Measurements from ENCODE around the gene CYP20A1. TPM values are rescaled to one million over a fixed set of nuclear protein-coding genes. Genes with fewer than 3 reads are reported as not detected.
"Not testable (repeated sequence)": the region's sequence is repeated elsewhere in the genome, so short reads cannot be mapped to it uniquely, and the experiment has no call there.

Gene CYP20A1
- total RNA-seq, 4 donors from 2014 or later, result 27.5 to 36.5 (median 31.9) TPM

GRCh38 chr2:203246646-203247045, 7.8 kb downstream of the CYP20A1 start:
- no peak for DNase-seq (ENCODE audit: low spot score)
- ATAC-seq (ENCODE audit: low FRiP score), result no peak
- TF ChIP-seq CTCF (IDR thresholded peaks at IDR 0.05), result no peak

DNA sequence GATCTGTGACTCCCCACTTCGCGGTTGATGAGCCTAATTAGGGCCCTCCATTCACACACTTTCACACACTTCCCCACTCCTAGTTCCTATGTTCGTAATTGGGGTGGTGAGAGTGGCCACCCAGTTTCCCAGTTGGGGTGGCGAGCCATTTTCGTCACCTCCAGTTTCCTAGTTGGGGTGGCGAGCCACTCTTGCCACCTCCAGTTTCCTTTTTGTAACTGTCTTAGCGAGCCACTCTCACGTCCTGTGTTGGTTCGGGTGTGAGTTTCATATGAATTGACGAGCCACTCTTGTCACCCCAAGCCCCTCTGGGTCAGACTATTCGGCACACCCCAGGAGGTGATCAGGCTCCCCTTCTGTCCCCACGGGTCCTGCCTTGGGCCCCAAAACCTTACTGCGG, 14.0 kb downstream of the CYP20A1 start:
- DNase-seq (ENCODE audit: low spot score) (no peak), ATAC-seq (ENCODE audit: low FRiP score) (no peak)
- no peak for TF ChIP-seq CTCF (IDR thresholded peaks at IDR 0.05)

- DNase-seq (ENCODE audit: low spot score); ATAC-seq (ENCODE audit: low FRiP score): not testable (repeated sequence)
Measured at GRCh38 chr2:203253422-203254095, 14.7 kb downstream of the CYP20A1 start.

GRCh38 chr2:203261326-203262159, 22.7 kb downstream of the CYP20A1 start:
- DNase-seq (ENCODE audit: low spot score) (no peak), ATAC-seq (ENCODE audit: low FRiP score) (no peak)
- TF ChIP-seq CTCF (IDR thresholded peaks at IDR 0.05), result no peak

DNA sequence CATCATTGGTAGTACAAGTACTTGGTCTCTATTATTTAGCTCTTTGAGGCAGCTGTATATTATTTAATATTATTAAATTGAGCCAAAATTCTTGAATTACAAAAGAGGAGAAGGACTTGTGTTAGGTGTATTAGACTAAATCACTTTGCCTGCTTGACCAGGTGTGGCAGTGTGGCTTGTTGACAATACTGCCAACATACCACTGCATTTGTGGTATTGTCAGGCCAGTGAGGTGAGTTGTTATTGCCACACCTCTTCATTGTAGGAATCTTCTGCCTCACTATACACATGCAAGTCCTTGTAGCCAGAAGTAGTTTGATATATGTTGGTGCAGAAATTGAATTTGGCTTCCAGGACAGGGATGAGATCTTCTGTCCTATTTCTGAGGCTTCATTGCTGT, 40.5 kb downstream of the CYP20A1 start:
- no peak for TF ChIP-seq CTCF (IDR thresholded peaks at IDR 0.05)
- ATAC-seq (ENCODE audit: low FRiP score), result no peak
- DNase-seq (ENCODE audit: low spot score), result no peak

DNA sequence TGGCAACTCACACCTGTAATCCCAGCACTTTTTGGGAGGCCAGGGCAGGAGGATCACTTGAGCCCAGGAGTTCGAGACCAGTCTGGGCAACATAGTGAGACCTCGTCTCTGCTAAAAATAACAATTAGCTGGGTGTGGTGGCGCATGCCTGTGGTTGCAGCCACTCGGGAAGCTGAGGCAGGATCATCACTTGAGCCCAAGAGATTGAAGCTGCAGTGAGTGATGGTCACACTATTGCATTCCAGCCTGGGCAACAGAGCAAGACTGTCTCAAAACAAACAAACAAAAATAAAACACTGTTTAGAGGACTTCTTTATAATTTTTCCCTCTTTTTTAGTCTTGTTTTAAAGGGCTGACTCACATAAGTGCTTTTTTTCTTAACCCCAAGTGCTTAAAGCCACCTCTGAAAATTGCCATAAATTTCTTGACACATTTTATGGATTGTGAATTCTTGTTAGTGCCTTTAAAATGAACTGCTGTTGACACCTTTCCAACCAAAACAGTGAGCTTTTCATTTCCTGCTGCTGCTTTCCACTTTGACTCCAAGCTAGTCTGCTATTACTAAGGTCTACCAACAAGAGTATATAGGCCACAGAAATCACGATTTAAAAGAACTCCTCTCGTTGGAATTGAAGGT, 41.7 kb downstream of the CYP20A1 start:
- DNase-seq (ENCODE audit: low spot score) (no peak), ATAC-seq (ENCODE audit: low FRiP score) (no peak)
- TF ChIP-seq CTCF (IDR thresholded peaks at IDR 0.05), result no peak

DNA sequence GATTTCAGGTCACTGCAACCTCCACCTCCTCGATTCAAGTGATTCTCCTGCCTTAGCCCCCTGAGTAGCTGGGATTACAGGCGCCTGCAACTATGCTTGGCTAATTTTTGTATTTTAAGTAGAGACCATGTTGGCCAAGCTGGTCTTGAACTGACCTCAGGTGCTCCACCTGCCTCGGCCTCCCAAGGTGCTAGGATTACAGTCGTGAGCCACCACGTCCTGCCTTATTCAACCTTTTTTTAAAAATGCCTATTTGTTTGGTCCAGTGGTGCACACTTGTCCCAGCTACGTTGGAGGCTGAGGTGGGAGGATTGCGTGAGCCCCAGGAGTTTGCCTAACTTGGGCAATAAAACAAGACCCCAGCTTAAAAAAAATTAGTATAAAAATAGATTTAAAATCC, 43.3 kb downstream of the CYP20A1 start:
- ATAC-seq (ENCODE audit: low FRiP score) (no peak), DNase-seq (ENCODE audit: low spot score) (no peak)
- no peak for TF ChIP-seq CTCF (IDR thresholded peaks at IDR 0.05)
